GM19351 (cell line): ENCODE measurements around the gene PTX4.

Source experiments
- ATAC-seq: cut with Tn5 transposase; IDR thresholded peaks from one replicate; pipeline ENCODE4 v1.9.1; 2021; ENCODE audit warnings: mild to moderate bottlenecking, moderate library complexity; ENCODE audit not compliant: unreplicated experiment

PTX4 gene

GRCh38 chr16:1465567-1465915 is 23.2 kb downstream of the PTX4 start:
- no peak for ATAC-seq

- no peak for ATAC-seq
Measured at GRCh38 chr16:1464894-1465566, 23.7 kb downstream of the PTX4 start.

GRCh38 chr16:1464196-1464893 is 24.4 kb downstream of the PTX4 start:
- ATAC-seq: no peak

GRCh38 chr16:1461146-1461545 is 27.6 kb downstream of the PTX4 start:
- ATAC-seq: no peak

GRCh38 chr16:1460602-1461138 is 28.1 kb downstream of the PTX4 start:
- ATAC-seq: no peak

- ATAC-seq: no peak
Measured at GRCh38 chr16:1459967-1460366, 28.8 kb downstream of the PTX4 start.

GRCh38 chr16:1458977-1459341 is 29.8 kb downstream of the PTX4 start:
- ATAC-seq: no peak

GRCh38 chr16:1458336-1458976 is 30.3 kb downstream of the PTX4 start:
- no peak for ATAC-seq

- ATAC-seq: no peak
Measured at GRCh38 chr16:1457489-1458245, 31.1 kb downstream of the PTX4 start.

GRCh38 chr16:1456951-1457350 is 31.8 kb downstream of the PTX4 start:
- ATAC-seq: no peak

GRCh38 chr16:1455190-1456171 is 33.3 kb downstream of the PTX4 start:
- ATAC-seq: no peak

- no peak for ATAC-seq
Measured at GRCh38 chr16:1454561-1454960, 34.2 kb downstream of the PTX4 start.

GRCh38 chr16:1453316-1453715 is 35.4 kb downstream of the PTX4 start:
- no peak for ATAC-seq

GRCh38 chr16:1452530-1452929 is 36.2 kb downstream of the PTX4 start:
- ATAC-seq: no peak

- ATAC-seq: no peak
Measured at GRCh38 chr16:1451702-1452392, 36.9 kb downstream of the PTX4 start.

GRCh38 chr16:1450841-1451240 is 37.9 kb downstream of the PTX4 start:
- no peak for ATAC-seq

- ATAC-seq: no peak
Measured at GRCh38 chr16:1450218-1450617, 38.5 kb downstream of the PTX4 start.

GRCh38 chr16:1449201-1449788 is 39.4 kb downstream of the PTX4 start:
- no peak for ATAC-seq

- ATAC-seq: no peak
Measured at GRCh38 chr16:1448536-1449116, 40.1 kb downstream of the PTX4 start.
